Stimulated activated CD4-positive, alpha-beta T cell treated with anti-CD3 and anti-CD28 coated beads, Interleukin-4, amount 100 ng/mL, for 48 hours (primary cell): Measurements from ENCODE around the gene NR0B1.

Source experiments
- DNase-seq, 2 donors: peaks; one replicate each; pipeline ENCODE4 v3.0.0-alpha.2; 2020; ENCODE audit warnings: low read depth in 2 of 2

Gene NR0B1

GRCh38 chrX:30309139-30309571, at the start of gene NR0B1:
TSS of gene NR0B1 (minus strand) at chrX:30309390. CDS start at chrX:30309363, 27 bp downstream.
- no peak for DNase-seq

GRCh38 chrX:30349946-30350345, 40.8 kb upstream of the NR0B1 start:
- no peak for DNase-seq

GRCh38 chrX:30343206-30343605, 34.0 kb upstream of the NR0B1 start:
- DNase-seq = no peak

- DNase-seq = no peak
These were observed 31.6 kb upstream of the NR0B1 start for GRCh38 chrX:30340753-30341152.

GRCh38 chrX:30327762-30328161, 18.6 kb upstream of the NR0B1 start:
- no peak for DNase-seq

- no peak for DNase-seq
These were observed 8.1 kb upstream of the NR0B1 start for GRCh38 chrX:30317308-30317707.

GRCh38 chrX:30313322-30313721, 4.1 kb upstream of the NR0B1 start:
- no peak for DNase-seq

- no peak for DNase-seq
These were observed 3.7 kb upstream of the NR0B1 start for GRCh38 chrX:30312858-30313257.

GRCh38 chrX:30310429-30311206, 1.4 kb upstream of the NR0B1 start:
- no peak for DNase-seq

GRCh38 chrX:30308263-30309138, 689 bp downstream of the NR0B1 start:
- no peak for DNase-seq

GRCh38 chrX:30307466-30307865, 1.7 kb downstream of the NR0B1 start:
- no peak for DNase-seq

- DNase-seq = no peak
These were observed 4.3 kb downstream of the NR0B1 start for GRCh38 chrX:30304866-30305265.

GRCh38 chrX:30302956-30303355, 6.2 kb downstream of the NR0B1 start:
- DNase-seq = no peak

- DNase-seq = no peak
These were observed 7.2 kb downstream of the NR0B1 start for GRCh38 chrX:30301963-30302362.

GRCh38 chrX:30301208-30301607, 8.0 kb downstream of the NR0B1 start:
- no peak for DNase-seq

GRCh38 chrX:30296408-30297254, 12.6 kb downstream of the NR0B1 start:
- no peak for DNase-seq

- no peak for DNase-seq
These were observed 25.6 kb downstream of the NR0B1 start for GRCh38 chrX:30283456-30284200.

- DNase-seq = no peak
These were observed 26.7 kb downstream of the NR0B1 start for GRCh38 chrX:30282527-30282926.

- no peak for DNase-seq
These were observed 28.8 kb downstream of the NR0B1 start for GRCh38 chrX:30280428-30280827.

GRCh38 chrX:30278365-30278764, 30.8 kb downstream of the NR0B1 start:
- no peak for DNase-seq

GRCh38 chrX:30275498-30275897, 33.7 kb downstream of the NR0B1 start:
- DNase-seq = no peak
